GM10248 (cell line): ENCODE measurements around the gene PAX8.

Experiments used
- CTCF ChIA-PET: fragments of 300-600 bp; sonication (Branson Sonifier 250); formaldehyde crosslinking; extraction: SDS; loops from one replicate; lab custom pipeline; 2021; ENCODE audit warnings: antibody characterized with exemption; lab: Yijun Ruan, JAX
- POLR2A ChIA-PET: fragments of 350-650 bp; sonication (Branson Sonifier 250); formaldehyde crosslinking; extraction: SDS; loops from one replicate; lab custom pipeline; 2020; ENCODE audit warnings: antibody characterized with exemption; lab: Yijun Ruan, JAX
- DNase-seq: peaks from one replicate; pipeline ENCODE4 v3.0.0; 2012; ENCODE audit errors: extremely low spot score
- CTCF ChIP-seq: IDR thresholded peaks from 2 replicates; pipeline ENCODE4 v1.5.1; 2012; ENCODE audit warnings: mild to moderate bottlenecking, low read depth; ENCODE audit errors: extremely low read depth, missing control alignments, control extremely low read depth

Gene PAX8

GRCh38 chr2:113175042-113175628 is 103.6 kb downstream of the PAX8 start:
- ChIA-PET CTCF (interaction anchor here (0.7 to 7.8 kb wide), 19 partner anchors 9 to 258 kb away, joined by 3 to 133 read pairs (median 6); no protein-coding TSS in a partner anchor), POLR2A (interaction anchor here (0.9 to 1.1 kb wide), 2 partner anchors 23 to 37 kb away, joined by 3 to 6 read pairs; no protein-coding TSS in a partner anchor)
- peak; percentile 91 for DNase-seq
- no peak for TF ChIP-seq CTCF

GRCh38 chr2:113174376-113174750 is 104.4 kb downstream of the PAX8 start:
- POLR2A ChIA-PET, result interaction anchor here (1.1 to 1.2 kb wide), 2 partner anchors 10 to 36 kb away, joined by 4 to 6 read pairs; no protein-coding TSS in a partner anchor
- DNase-seq, result peak; percentile 42

GRCh38 chr2:113173542-113174375 is 105.0 kb downstream of the PAX8 start, which contains the start of gene PSD4:
PSD4 (plus strand) TSS chr2:113173971; CDS start chr2:113182457, 8,486 bp downstream.
- DNase-seq, result peak; percentile 90
- POLR2A ChIA-PET, result interaction anchor here (1.2 kb wide), 1 partner anchor 9 kb away, joined by 4 read pairs; no protein-coding TSS in a partner anchor
- TF ChIP-seq CTCF, result no peak
- CTCF ChIA-PET, result interaction anchor here (0.9 to 7.8 kb wide), 18 partner anchors 10 to 410 kb away, joined by 3 to 133 read pairs (median 6); no protein-coding TSS in a partner anchor

More at GRCh38 chr2:113174376-113174750, 104.4 kb downstream of the PAX8 start:
- CTCF ChIA-PET, result interaction anchor here (0.9 to 7.8 kb wide), 22 partner anchors 9 to 411 kb away, joined by 3 to 133 read pairs (median 6); no protein-coding TSS in a partner anchor
- TF ChIP-seq CTCF, result peak; percentile 41

GRCh38 chr2:113172721-113173541 is 105.8 kb downstream of the PAX8 start:
- DNase-seq, result no peak
- ChIA-PET CTCF (interaction anchor here (1.0 to 7.8 kb wide), 12 partner anchors 11 to 231 kb away, joined by 3 to 133 read pairs (median 6); no protein-coding TSS in a partner anchor), POLR2A (no interaction called here)
- TF ChIP-seq CTCF, result no peak

- ChIA-PET CTCF (interaction anchor here (1.2 to 7.8 kb wide), 6 partner anchors 12 to 219 kb away, joined by 3 to 133 read pairs (median 6); no protein-coding TSS in a partner anchor), POLR2A (no interaction called here)
- DNase-seq, result no peak
- TF ChIP-seq CTCF, result no peak
Measured at GRCh38 chr2:113171334-113172075, 107.2 kb downstream of the PAX8 start.
